GM10248 (cell line): Measurements from ENCODE around the gene MGRN1.
"Not testable (repeated sequence)": the region's sequence is repeated elsewhere in the genome, so short reads cannot be mapped to it uniquely, and the experiment has no call there.

ENCODE experiments used
- CTCF ChIA-PET: fragments of 300-600 bp; sonication (Branson Sonifier 250); formaldehyde crosslinking; extraction: SDS; loops from one replicate; lab custom pipeline; 2021; ENCODE audit warnings: antibody characterized with exemption; lab: Yijun Ruan, JAX
- POLR2A ChIA-PET: fragments of 350-650 bp; sonication (Branson Sonifier 250); formaldehyde crosslinking; extraction: SDS; loops from one replicate; lab custom pipeline; 2020; ENCODE audit warnings: antibody characterized with exemption; lab: Yijun Ruan, JAX
- DNase-seq: peaks from one replicate; pipeline ENCODE4 v3.0.0; 2012; ENCODE audit errors: extremely low spot score
- TF ChIP-seq, protein P1 (sequence below): IDR thresholded peaks from 2 replicates; pipeline ENCODE4 v1.5.1; 2012; ENCODE audit warnings: mild to moderate bottlenecking, low read depth; ENCODE audit errors: extremely low read depth, missing control alignments, control extremely low read depth

The MGRN1 gene

DNA sequence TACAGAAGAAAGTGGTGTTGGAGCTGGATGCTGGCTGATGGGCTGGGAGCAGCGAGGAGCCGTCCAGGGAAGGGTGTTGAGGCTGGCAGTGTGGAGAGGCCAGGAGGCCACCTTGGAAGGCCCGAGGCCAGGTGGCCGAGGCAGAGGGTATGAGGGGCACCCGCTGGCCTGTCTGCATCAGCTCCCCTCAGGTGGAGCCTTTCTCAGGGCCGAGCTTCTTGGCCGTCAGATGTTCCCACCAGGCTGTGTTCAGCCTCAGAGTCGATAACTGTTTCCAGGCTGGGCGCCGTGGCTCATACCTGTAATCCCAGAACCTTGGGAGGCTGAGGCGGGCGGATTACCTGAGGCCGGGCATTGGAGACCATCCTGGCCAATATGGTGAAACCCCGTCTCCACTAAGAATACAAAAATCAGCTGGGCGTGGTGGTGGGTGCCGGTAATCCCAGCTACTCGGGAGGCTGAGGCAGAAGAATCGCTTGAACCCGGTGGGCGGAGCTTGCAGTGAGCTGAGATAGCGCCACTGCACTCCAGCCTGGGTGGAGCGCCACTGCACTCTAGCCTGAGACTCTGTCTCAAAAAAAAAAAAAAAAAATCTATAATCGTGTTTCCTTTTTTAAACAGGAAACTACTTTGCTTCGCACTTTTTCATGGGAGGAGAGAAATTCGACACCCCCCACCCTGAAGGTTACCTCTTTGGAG is 25.3 kb downstream of the MGRN1 start:
- TF ChIP-seq, protein P1, sequence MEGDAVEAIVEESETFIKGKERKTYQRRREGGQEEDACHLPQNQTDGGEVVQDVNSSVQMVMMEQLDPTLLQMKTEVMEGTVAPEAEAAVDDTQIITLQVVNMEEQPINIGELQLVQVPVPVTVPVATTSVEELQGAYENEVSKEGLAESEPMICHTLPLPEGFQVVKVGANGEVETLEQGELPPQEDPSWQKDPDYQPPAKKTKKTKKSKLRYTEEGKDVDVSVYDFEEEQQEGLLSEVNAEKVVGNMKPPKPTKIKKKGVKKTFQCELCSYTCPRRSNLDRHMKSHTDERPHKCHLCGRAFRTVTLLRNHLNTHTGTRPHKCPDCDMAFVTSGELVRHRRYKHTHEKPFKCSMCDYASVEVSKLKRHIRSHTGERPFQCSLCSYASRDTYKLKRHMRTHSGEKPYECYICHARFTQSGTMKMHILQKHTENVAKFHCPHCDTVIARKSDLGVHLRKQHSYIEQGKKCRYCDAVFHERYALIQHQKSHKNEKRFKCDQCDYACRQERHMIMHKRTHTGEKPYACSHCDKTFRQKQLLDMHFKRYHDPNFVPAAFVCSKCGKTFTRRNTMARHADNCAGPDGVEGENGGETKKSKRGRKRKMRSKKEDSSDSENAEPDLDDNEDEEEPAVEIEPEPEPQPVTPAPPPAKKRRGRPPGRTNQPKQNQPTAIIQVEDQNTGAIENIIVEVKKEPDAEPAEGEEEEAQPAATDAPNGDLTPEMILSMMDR = no peak
- POLR2A ChIA-PET = no interaction called here
- CTCF ChIA-PET = interaction anchor here (0.6 to 3.3 kb wide), 16 partner anchors 8 to 218 kb away, joined by 3 to 35 read pairs (median 3); partner anchors contain the start of genes ANKS3, DNAAF8 and MGRN1
- no peak for DNase-seq

DNA sequence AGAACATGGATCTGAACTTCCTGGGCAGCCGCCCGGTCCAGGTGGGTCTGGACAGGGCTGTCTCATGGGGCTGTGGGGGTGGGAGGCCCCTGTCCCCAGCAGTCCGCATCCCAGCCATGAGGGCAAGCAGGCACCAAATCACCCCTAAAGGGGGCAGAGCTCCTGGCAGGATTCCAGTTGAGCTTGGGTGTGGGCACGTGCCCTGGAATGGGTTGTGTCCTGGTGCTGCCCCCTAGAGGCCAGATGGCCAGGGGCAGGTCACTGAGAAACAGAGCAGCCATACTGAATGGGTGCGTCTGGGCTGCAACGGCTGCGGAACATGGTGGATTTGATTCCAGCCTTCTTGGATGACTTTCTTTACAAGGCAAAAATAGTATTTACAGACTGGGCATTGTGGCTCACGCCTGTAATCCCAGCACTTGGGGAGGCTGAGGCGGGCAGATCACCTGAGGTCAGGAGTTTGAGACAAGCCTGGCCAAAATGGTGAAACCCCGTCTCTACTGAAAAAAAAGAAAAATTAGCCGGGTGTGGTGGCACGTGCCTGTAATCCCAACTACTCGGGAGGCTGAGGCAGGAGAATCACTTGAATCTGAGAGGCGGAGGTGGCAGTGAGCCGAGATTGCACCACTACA is 25.9 kb downstream of the MGRN1 start:
- CTCF ChIA-PET = interaction anchor here (0.6 to 3.3 kb wide), 18 partner anchors 8 to 217 kb away, joined by 3 to 35 read pairs (median 3); partner anchors contain the start of genes ANKS3, DNAAF8 and MGRN1
- TF ChIP-seq, protein P1 = peak; percentile 88
- peak; percentile 81 for DNase-seq
- POLR2A ChIA-PET = not testable (repeated sequence)

DNA sequence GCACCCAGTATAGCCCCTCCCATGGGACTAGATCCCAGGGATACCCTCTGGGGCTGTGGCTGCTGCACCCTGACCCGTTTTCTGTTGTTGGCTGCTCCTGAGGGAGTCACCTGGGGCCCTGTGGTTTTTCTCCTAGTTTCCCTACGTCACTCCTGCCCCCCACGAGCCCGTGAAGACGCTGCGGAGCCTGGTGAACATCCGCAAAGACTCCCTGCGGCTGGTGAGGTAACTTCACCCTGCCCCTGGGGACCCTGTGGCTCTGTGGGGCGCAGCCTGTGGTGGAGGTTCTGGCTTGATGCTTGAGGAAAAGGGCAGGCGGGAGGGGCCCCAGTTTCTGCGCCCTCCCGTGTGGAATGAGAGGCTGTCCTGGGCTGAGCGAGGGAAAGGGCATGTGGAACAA is 27.2 kb downstream of the MGRN1 start:
- ChIA-PET POLR2A (no interaction called here), CTCF (interaction anchor here (1.0 to 3.3 kb wide), 6 partner anchors 8 to 27 kb away, joined by 4 to 35 read pairs (median 11); partner anchors contain the start of gene MGRN1)
- no peak for DNase-seq
- TF ChIP-seq, protein P1 = no peak

DNA sequence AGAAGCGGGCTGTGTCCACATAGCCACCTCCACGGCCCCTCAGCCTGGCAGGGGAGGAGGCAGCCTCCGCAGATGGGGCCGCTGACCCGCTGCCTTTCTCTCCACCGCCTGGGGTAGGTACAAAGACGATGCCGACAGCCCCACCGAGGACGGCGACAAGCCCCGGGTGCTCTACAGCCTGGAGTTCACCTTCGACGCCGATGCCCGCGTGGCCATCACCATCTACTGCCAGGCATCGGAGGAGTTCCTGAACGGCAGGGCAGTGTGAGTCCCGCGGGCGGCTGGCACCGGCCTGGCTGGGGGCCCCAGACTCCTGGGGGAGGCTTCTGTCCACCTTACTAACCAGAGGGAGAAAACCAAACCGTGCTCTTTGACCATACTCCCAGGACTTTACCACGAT is 27.9 kb downstream of the MGRN1 start:
- POLR2A ChIA-PET = interaction anchor here (0.6 kb wide), 1 partner anchor 44 kb away, joined by 3 read pairs; no protein-coding TSS in a partner anchor
- TF ChIP-seq, protein P1 = no peak
- DNase-seq = no peak
- CTCF ChIA-PET = no interaction called here

DNA sequence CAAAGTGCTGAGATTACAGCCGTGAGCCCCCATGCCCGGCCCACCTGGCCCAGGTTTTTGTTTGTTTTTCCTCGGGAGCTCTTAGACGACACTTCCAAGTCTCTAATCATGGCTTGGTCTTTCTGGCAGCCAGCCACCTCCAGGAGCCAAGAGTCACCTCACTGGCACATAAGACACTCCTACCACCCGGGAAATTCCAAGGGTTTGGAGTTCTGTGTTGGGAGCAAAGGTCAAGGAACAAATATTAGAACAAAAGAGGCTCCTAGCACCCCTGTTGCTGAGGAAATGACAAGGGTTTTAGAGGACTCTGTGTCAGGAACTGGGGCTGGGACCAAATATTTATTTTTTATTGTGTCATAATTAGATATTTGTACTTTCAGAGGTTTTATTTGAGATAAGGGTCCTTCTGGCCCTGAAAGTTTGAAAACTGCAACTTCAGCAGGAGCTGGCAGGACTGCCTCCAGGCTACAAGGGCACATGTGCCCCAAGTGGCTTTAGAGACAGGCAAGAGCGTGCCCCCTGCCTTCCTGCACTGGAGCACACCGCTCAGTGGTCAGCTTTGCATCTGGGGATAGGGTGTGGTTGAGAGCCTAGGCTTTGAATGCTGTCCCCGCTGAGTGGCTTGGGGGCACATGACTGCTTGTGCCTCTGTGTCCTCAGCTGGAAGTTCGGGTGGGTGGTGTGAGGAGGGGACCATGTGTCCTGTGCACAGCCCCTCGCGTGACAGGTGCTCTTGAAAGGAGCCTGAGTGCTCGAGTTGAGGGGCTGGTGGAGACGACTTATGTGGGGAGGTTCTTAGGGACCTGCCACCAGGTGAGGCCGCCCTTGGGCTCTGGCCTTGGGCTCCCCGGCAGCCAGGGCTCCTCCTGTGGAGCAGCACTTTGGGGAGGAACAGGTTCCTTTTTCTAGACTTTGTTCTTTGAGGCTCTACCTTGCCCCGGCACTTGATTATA is 29.7 kb downstream of the MGRN1 start:
- ChIA-PET CTCF (no interaction called here), POLR2A (no interaction called here)
- TF ChIP-seq, protein P1 = no peak
- no peak for DNase-seq
